OCI-LY7 (cell line): Measurements from ENCODE around the gene FAM163A. TPM values are rescaled to one million over a fixed set of nuclear protein-coding genes. Genes with fewer than 3 reads are reported as not detected.
"Not testable (repeated sequence)": the region's sequence is repeated elsewhere in the genome, so short reads cannot be mapped to it uniquely, and the experiment has no call there.

ENCODE experiments used
- BruUV-seq: library from RNA; stranded (reverse); fragments of 400-500 nt; replicated peaks from 2 replicates; lab custom pipeline; 2021; lab: Mats Ljungman, UMichigan
- CTCF ChIA-PET: fragments of 300-600 bp; sonication (Branson Sonifier 250); formaldehyde crosslinking; loops from one replicate; lab custom pipeline; 2022; ENCODE audit warnings: antibody characterized with exemption; ENCODE audit not compliant: unreplicated experiment; lab: Charles Lee
- POLR2A ChIA-PET: fragments of 300-600 bp; sonication (Branson Sonifier 250); formaldehyde crosslinking; loops from one replicate; lab custom pipeline; 2022; ENCODE audit warnings: antibody characterized with exemption; lab: Charles Lee
- DNase-seq: peaks from one replicate; pipeline ENCODE4 v3.0.0-alpha.2; 2015; ENCODE audit warnings: low spot score
- H2AFZ ChIP-seq: fragments of 200-600 bp; sonication (generic), shearing (Covaris generic); 2 replicates; pipeline ENCODE4 v1.6.1; 2014; ENCODE audit warnings: mild to moderate bottlenecking, antibody characterized with exemption, low read length, moderate library complexity
- H3K27ac ChIP-seq: fragments of 200-600 bp; sonication (generic); 2 replicates; pipeline ENCODE4 v1.5.1; 2014; ENCODE audit warnings: mixed run types, low read depth, mild to moderate bottlenecking, moderate library complexity, low read length, inconsistent platforms; ENCODE audit not compliant: poor library complexity, severe bottlenecking
- H3K36me3 ChIP-seq: fragments of 200-600 bp; sonication (generic); 2 replicates; pipeline ENCODE4 v1.6.1; 2014; ENCODE audit warnings: mild to moderate bottlenecking, antibody characterized with exemption, low read length, moderate library complexity, mixed read lengths; ENCODE audit not compliant: insufficient read depth
- H3K4me1 ChIP-seq: fragments of 200-600 bp; sonication (generic); 2 replicates; pipeline ENCODE4 v1.5.1; 2014; ENCODE audit warnings: mild to moderate bottlenecking, low read length; ENCODE audit not compliant: insufficient read depth, poor library complexity, severe bottlenecking
- H3K4me2 ChIP-seq: fragments of 200-600 bp; sonication (generic); 2 replicates; pipeline ENCODE4 v1.6.1; 2014; ENCODE audit warnings: mild to moderate bottlenecking, low read length
- H3K4me3 ChIP-seq: fragments of 200-600 bp; sonication (generic); 2 replicates; pipeline ENCODE4 v1.5.1; 2014; ENCODE audit warnings: mild to moderate bottlenecking, low read depth, low read length; ENCODE audit not compliant: poor library complexity, severe bottlenecking
- H3K79me2 ChIP-seq: fragments of 200-600 bp; sonication (generic); 2 replicates; pipeline ENCODE4 v1.6.1; 2016; ENCODE audit warnings: low read depth, mild to moderate bottlenecking, low read length, moderate library complexity, mixed read lengths; ENCODE audit not compliant: insufficient read depth
- H3K9me2 ChIP-seq: fragments of 200-600 bp; sonication (generic); 2 replicates; pipeline ENCODE4 v1.6.1; 2016; ENCODE audit warnings: mild to moderate bottlenecking, low read length, mixed read lengths; ENCODE audit not compliant: insufficient read depth
- H3K9me3 ChIP-seq: fragments of 200-600 bp; sonication (generic); 2 replicates; pipeline ENCODE4 v1.6.1; 2014; ENCODE audit warnings: mild to moderate bottlenecking, mixed run types, low read length, mixed read lengths
- H4K20me1 ChIP-seq: fragments of 200-600 bp; sonication (generic); 2 replicates; pipeline ENCODE4 v1.6.1; 2014; ENCODE audit warnings: mild to moderate bottlenecking, antibody characterized with exemption, low read length, moderate library complexity, mixed read lengths; ENCODE audit not compliant: insufficient read depth
- CTCF ChIP-seq: fragments of 200-600 bp; sonication (generic); conservative IDR thresholded peaks from 2 replicates; pipeline ENCODE4 v1.5.1; 2014; ENCODE audit warnings: mild to moderate bottlenecking, antibody characterized with exemption, low read length, moderate library complexity, mixed read lengths
- EZH2phosphoT487 ChIP-seq: fragments of 200-600 bp; sonication (generic); IDR thresholded peaks from 2 replicates; pipeline ENCODE4 v1.6.1; 2018; ENCODE audit warnings: low read depth, borderline replicate concordance, mild to moderate bottlenecking, mixed run types, antibody characterized with exemption, low read length, moderate library complexity, mixed read lengths
- intact Hi-C: fragments of 100-400 bp; cut with micrococcal nuclease; formaldehyde crosslinking; loops from one replicate; pipeline ENCODE4 v1.10.0; 2022; ENCODE audit not compliant: unreplicated experiment
- total RNA-seq, 2 experiments: library from RNA; depleted of rRNA in 1 of 2; stranded (reverse); fragments of >200 nt in 1 of 2; shearing (Covaris generic) in 1 of 2; gene quantifications; 2 replicates each; pipeline ENCODE4 v1.2.3, GENCODE V29; 2014 to 2022

FAM163A gene
- total RNA-seq, 2 experiments from 2014 or later: not detected

GRCh38 chr1:179828554-179829110, 85.5 kb downstream of the FAM163A start:
- H3K9me3 ChIP-seq: no peaks in the 10 kb centered on the region
- H3K27ac ChIP-seq: no peak overlapping the region
- H3K4me2 ChIP-seq: no peak overlapping the region
- no peak for DNase-seq
- no peaks in the 10 kb centered on the region for H3K79me2 ChIP-seq
- CTCF ChIA-PET: interaction anchor here (0.7 kb wide), 1 partner anchor 19 kb away, joined by 3 read pairs; no protein-coding TSS in a partner anchor
- TF ChIP-seq EZH2phosphoT487 (no peak), CTCF (no peak)
- intact Hi-C loops: no loop called here
- H4K20me1 ChIP-seq: no peaks in the 10 kb centered on the region
- POLR2A ChIA-PET: no interaction called here
- H3K36me3 ChIP-seq: no peaks in the 10 kb centered on the region
- no peak overlapping the region for H3K4me3 ChIP-seq
- H2AFZ ChIP-seq: no peak overlapping the region
- no peaks in the 10 kb centered on the region for H3K4me1 ChIP-seq
- no TSS peak for BruUV-seq
- H3K9me2 ChIP-seq: no peaks in the 10 kb centered on the region

GRCh38 chr1:179831225-179831624, 88.1 kb downstream of the FAM163A start:
- H3K36me3 ChIP-seq: no peaks in the 10 kb centered on the region
- H3K9me2 ChIP-seq: no peaks in the 10 kb centered on the region
- no peak overlapping the region for H3K4me2 ChIP-seq
- CTCF ChIA-PET: no interaction called here
- POLR2A ChIA-PET: interaction anchor here (0.6 kb wide), 1 partner anchor 109 kb away, joined by 3 read pairs; no protein-coding TSS in a partner anchor
- intact Hi-C loops: no loop called here
- H3K4me3 ChIP-seq: no peak overlapping the region
- no peaks in the 10 kb centered on the region for H3K9me3 ChIP-seq
- TF ChIP-seq CTCF (no peak), EZH2phosphoT487 (no peak)
- H4K20me1 ChIP-seq: no peaks in the 10 kb centered on the region
- no TSS peak for BruUV-seq
- no peaks in the 10 kb centered on the region for H3K4me1 ChIP-seq
- DNase-seq: no peak
- H3K79me2 ChIP-seq: no peaks in the 10 kb centered on the region
- no peak overlapping the region for H3K27ac ChIP-seq
- H2AFZ ChIP-seq: no peak overlapping the region

- no peak for TF ChIP-seq CTCF
- TF ChIP-seq EZH2phosphoT487: no peak
- BruUV-seq: no TSS peak
- H3K4me3 ChIP-seq: no peak overlapping the region
- no peak overlapping the region for H2AFZ ChIP-seq
- intact Hi-C loops: no loop called here
- no peak overlapping the region for H3K4me2 ChIP-seq
- H3K27ac ChIP-seq: no peak overlapping the region
- H3K9me3 ChIP-seq: no peaks in the 10 kb centered on the region
- no peaks in the 10 kb centered on the region for H4K20me1 ChIP-seq
- H3K36me3 ChIP-seq: no peaks in the 10 kb centered on the region
- DNase-seq: no peak
- H3K79me2 ChIP-seq: no peaks in the 10 kb centered on the region
- H3K4me1 ChIP-seq: no peaks in the 10 kb centered on the region
- no peaks in the 10 kb centered on the region for H3K9me2 ChIP-seq
- POLR2A ChIA-PET: interaction anchor here (0.6 to 0.7 kb wide), 2 partner anchors 110 to 594 kb away, joined by 3 to 10 read pairs; no protein-coding TSS in a partner anchor
- CTCF ChIA-PET: no interaction called here
These were observed 89.0 kb downstream of the FAM163A start for GRCh38 chr1:179831852-179832699.

GRCh38 chr1:179836686-179837445, 93.8 kb downstream of the FAM163A start:
- POLR2A ChIA-PET: interaction anchor here (0.6 kb wide), 1 partner anchor 61 kb away, joined by 3 read pairs; no protein-coding TSS in a partner anchor
- H4K20me1 ChIP-seq, CTCF ChIA-PET, intact Hi-C loops, H3K36me3 ChIP-seq, H3K4me2 ChIP-seq, H2AFZ ChIP-seq, H3K4me1 ChIP-seq, DNase-seq, BruUV-seq, H3K27ac ChIP-seq, H3K4me3 ChIP-seq, H3K79me2 ChIP-seq, H3K9me2 ChIP-seq, H3K9me3 ChIP-seq: not testable (repeated sequence)
